ENCODE measurements around the gene RPS8. TPM values are rescaled to one million over a fixed set of nuclear protein-coding genes. Genes with fewer than 3 reads are reported as not detected.
A peak's percentile ranks its signal among the peaks of the same experiment; 100 is the strongest.

The RPS8 gene
- total and polyA plus RNA-seq, 2 of the 8 experiments (the other 6 are each of a cell fraction or from before 2014, with no cell fraction given), result 2,261 to 2,407 TPM

DNA sequence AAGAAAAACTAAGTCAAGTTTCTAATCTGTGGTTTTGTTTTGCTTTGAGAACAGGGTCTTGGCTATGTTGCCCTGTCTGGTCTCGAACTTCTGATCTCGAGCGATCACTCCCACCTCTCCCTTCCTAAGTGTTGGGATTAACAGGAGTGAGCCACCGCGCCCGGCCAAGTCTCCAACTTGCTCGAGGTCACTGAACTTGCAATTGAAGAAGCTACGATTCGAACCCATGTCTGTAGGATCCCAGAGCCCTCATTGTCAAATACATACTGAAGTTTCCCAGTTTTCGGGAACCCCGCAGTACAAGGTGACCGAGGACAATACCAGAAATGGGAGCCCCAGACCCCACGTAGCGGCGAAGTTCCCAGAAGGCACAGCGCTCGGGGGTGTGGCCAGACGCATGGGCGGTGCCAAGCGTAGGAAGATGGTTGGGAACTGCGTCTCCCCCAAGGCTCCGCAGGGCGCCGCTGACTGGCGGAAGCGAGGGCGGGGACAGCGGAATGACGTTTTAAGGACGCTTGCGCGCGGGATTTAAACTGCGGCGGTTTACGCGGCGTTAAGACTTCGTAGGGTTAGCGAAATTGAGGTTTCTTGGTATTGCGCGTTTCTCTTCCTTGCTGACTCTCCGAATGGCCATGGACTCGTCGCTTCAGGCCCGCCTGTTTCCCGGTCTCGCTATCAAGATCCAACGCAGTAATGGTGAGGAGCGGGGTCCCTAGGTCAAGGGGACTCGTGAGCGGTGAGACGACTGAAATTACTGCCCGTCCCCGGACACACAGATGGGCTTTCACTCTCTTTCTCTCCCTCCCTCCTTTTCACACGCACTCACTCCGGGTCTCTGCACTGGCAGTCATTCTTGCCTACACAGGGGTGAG, 35.8 kb upstream of the RPS8 start, which contains the start of gene KIF2C (continued):
- TF ChIP-seq KDM1A (IDR thresholded peaks at IDR 0.05; ENCODE audit: borderline replicate concordance, low read length) (no peak), CREB1 (IDR thresholded peaks at IDR 0.05) (peak; percentile 91), ASH2L (IDR thresholded peaks at IDR 0.05; ENCODE audit: low read length) (peak; percentile 60), CTCF (IDR thresholded peaks at IDR 0.05; ENCODE audit: control extremely low read depth in 1 of 3, insufficient read depth in 1 of 3, low read depth in 1 of 3, low read length in 3 of 3) (no peak), CBX5 (IDR thresholded peaks at IDR 0.05; ENCODE audit: low read depth, low read length) (no peak), SRF (IDR thresholded peaks at IDR 0.05; ENCODE audit: low read depth, low read length) (no peak), E2F6 (IDR thresholded peaks at IDR 0.05) (no peak), TAF1 (IDR thresholded peaks at IDR 0.05; ENCODE audit: low read depth, low read length) (peak; percentile 60), HDAC2 (IDR thresholded peaks at IDR 0.05; ENCODE audit: borderline replicate concordance in 1 of 2, low read depth in 2 of 2, low read length in 2 of 2) (peak in 1 of 2 experiments; percentile 96; a peak in 2 of 4 replicates), KDM4A (IDR thresholded peaks at IDR 0.05; ENCODE audit: low read depth, low read length, severe bottlenecking) (peak; percentile 53), CHD1 (IDR thresholded peaks at IDR 0.05; ENCODE audit: low read depth, low read length) (no peak), NRF1 (IDR thresholded peaks at IDR 0.05; ENCODE audit: low read depth, low read length) (no peak), RBBP5 (IDR thresholded peaks at IDR 0.05; ENCODE audit: borderline replicate concordance, low read depth, low read length) (no peak), CBX8 (IDR thresholded peaks at IDR 0.05; ENCODE audit: borderline replicate concordance, low read depth, low read length) (no peak), TEAD4 (IDR thresholded peaks at IDR 0.05; ENCODE audit: low read depth, low read length) (no peak)
